K562 (cell line): ENCODE data around the gene TPX2. TPM values are rescaled to one million over a fixed set of nuclear protein-coding genes. Genes with fewer than 3 reads are reported as not detected.

ENCODE experiments used
- CBX8 ChIP-seq: fragments of 200-600 bp; sonication (generic); IDR thresholded peaks from 2 replicates; pipeline ENCODE4 v1.6.1; 2012; ENCODE audit warnings: borderline replicate concordance, mixed run types, low read depth, mild to moderate bottlenecking, moderate library complexity, mixed read lengths, low read length, control low read depth, inconsistent platforms; ENCODE audit not compliant: poor library complexity, severe bottlenecking; ENCODE audit errors: extremely low read depth
- CCAR2 ChIP-seq: fragments of 200-400 bp; formaldehyde crosslinking; IDR thresholded peaks from 2 replicates; pipeline ENCODE4 v1.6.1; 2017; ENCODE audit warnings: mild to moderate bottlenecking, low read depth, low read length
- ELF2 ChIP-seq: fragments of 250-450 bp; sonication (Bioruptor Pico); IDR thresholded peaks from 2 replicates; pipeline ENCODE4 v1.5.0; 2021; ENCODE audit warnings: mild to moderate bottlenecking
- FOXK2 ChIP-seq, 2 experiments: fragments of 450-650 bp; IDR thresholded peaks in 1 of 2; conservative IDR thresholded peaks in 1 of 2; 2 replicates each; pipeline ENCODE4 v1.6.1; 2016; ENCODE audit warnings: low read depth in 2 of 2, mild to moderate bottlenecking in 1 of 2
- GATAD2B ChIP-seq: fragments of 450-650 bp; IDR thresholded peaks from 2 replicates; pipeline ENCODE4 v1.6.1; 2017; ENCODE audit warnings: mild to moderate bottlenecking, borderline replicate concordance
- HDAC2 ChIP-seq: fragments of 450-650 bp; IDR thresholded peaks from 2 replicates; pipeline ENCODE4 v1.6.1; 2016; ENCODE audit warnings: mild to moderate bottlenecking
- HDAC6 ChIP-seq: IDR thresholded peaks from 2 replicates; pipeline ENCODE4 v1.6.1; 2012; ENCODE audit warnings: low read depth, mild to moderate bottlenecking, control low read depth, inconsistent platforms, low read length, moderate library complexity
- NFATC3 ChIP-seq: fragments of 450-650 bp; IDR thresholded peaks from 2 replicates; pipeline ENCODE4 v1.6.1; 2017; ENCODE audit warnings: mild to moderate bottlenecking
- NUFIP1 ChIP-seq: fragments of 450-650 bp; IDR thresholded peaks from 2 replicates; pipeline ENCODE4 v1.6.1; 2018; ENCODE audit not compliant: partially characterized antibody
- SAFB ChIP-seq: fragments of 200-400 bp; formaldehyde crosslinking; IDR thresholded peaks from 2 replicates; pipeline ENCODE4 v1.6.1; 2017; ENCODE audit warnings: low read depth, low read length, borderline replicate concordance
- SAFB2 ChIP-seq: fragments of 200-400 bp; formaldehyde crosslinking; IDR thresholded peaks from 2 replicates; pipeline ENCODE4 v1.6.1; 2018; ENCODE audit warnings: borderline replicate concordance, low read length, low read depth, moderate library complexity; ENCODE audit not compliant: severe bottlenecking
- STAT5A ChIP-seq: IDR thresholded peaks from 2 replicates; pipeline ENCODE4 v1.6.1; 2012; ENCODE audit warnings: low read length, inconsistent platforms, borderline replicate concordance
- TRIM28 ChIP-seq: fragments of 450-650 bp; IDR thresholded peaks from 2 replicates; pipeline ENCODE4 v1.6.1; 2017
- XRCC3 ChIP-seq: fragments of 450-650 bp; IDR thresholded peaks from 2 replicates; pipeline ENCODE4 v1.6.1; 2017; ENCODE audit warnings: mild to moderate bottlenecking, moderate library complexity
- XRCC5 ChIP-seq: fragments of 200-400 bp; formaldehyde crosslinking; IDR thresholded peaks from 2 replicates; pipeline ENCODE4 v1.6.1; 2017; ENCODE audit warnings: low read depth, mild to moderate bottlenecking, low read length
- ZNF253 ChIP-seq: fragments of 250-450 bp; sonication (Bioruptor Pico); conservative IDR thresholded peaks from 2 replicates; pipeline ENCODE4 v1.6.1; 2021; ENCODE audit warnings: mild to moderate bottlenecking
- ZNF75A ChIP-seq: fragments of 450-650 bp; formaldehyde crosslinking; IDR thresholded peaks from 2 replicates; pipeline ENCODE4 v1.4.0; 2020; ENCODE audit warnings: mild to moderate bottlenecking
- ZSCAN29 ChIP-seq: fragments of 450-650 bp; IDR thresholded peaks from 2 replicates; pipeline ENCODE4 v1.6.1; 2017
- polyA plus RNA-seq, 8 experiments: library from polyadenylated mRNA; depleted of rRNA in 4 of 8; stranded (reverse) in 5 of 8; unstranded in 3 of 8; fragments of >200 nt; fragmentation: Nextera tagmentation in 2 of 8; fragmentation: Illumina TruSeq in 1 of 8; extraction: Ambion mirVana in 2 of 8; extraction: Trizol in 1 of 8; gene quantifications; 2 replicates each; pipeline versions ENCODE4 v1.2.1 to v1.2.3, GENCODE V29; 2011 to 2014; ENCODE audit warnings: inconsistent platforms in 1 of 8, missing spikeins in 1 of 8
- total RNA-seq, 7 experiments: library from RNA; depleted of rRNA in 6 of 7; stranded (reverse); fragments of >200 nt in 6 of 7; fragmentation: Illumina TruSeq in 2 of 7; extraction: Trizol in 2 of 7; gene quantifications; 2 replicates each; pipeline versions ENCODE4 v1.2.1 to v1.2.3, GENCODE V29; 2011 to 2021; ENCODE audit warnings: low replicate concordance in 1 of 7
- TF ChIP-seq, protein P1 (sequence below): sonication (generic); formaldehyde crosslinking; IDR thresholded peaks from 2 replicates; pipeline ENCODE4 v1.8.0; 2022; ENCODE audit warnings: missing genetic modification reagents, mild to moderate bottlenecking, borderline replicate concordance
- TF ChIP-seq, protein P2 (sequence below), 2 experiments: fragments of 450-650 bp in 1 of 2; sonication (generic) in 1 of 2; formaldehyde crosslinking; conservative IDR thresholded peaks; 2 replicates each; pipeline versions ENCODE4 v1.4.0 to v1.8.1; 2020 to 2022; ENCODE audit warnings: mild to moderate bottlenecking in 1 of 2, missing genetic modification reagents in 1 of 2
- TF ChIP-seq, protein P3 (sequence below): fragments of 250-450 bp; sonication (Bioruptor Pico); IDR thresholded peaks from 2 replicates; pipeline ENCODE4 v1.4.0; 2020; ENCODE audit warnings: mild to moderate bottlenecking, moderate library complexity
- TF ChIP-seq, protein P4 (sequence below): fragments of 250-450 bp; sonication (Bioruptor Pico); IDR thresholded peaks from 2 replicates; pipeline ENCODE4 v1.4.0; 2020

Gene TPX2
- total and polyA plus RNA-seq, 9 of the 15 experiments (the other 6 are each of a cell fraction or from before 2014, with no cell fraction given), result 48.0 to 241 (median 133) TPM

DNA sequence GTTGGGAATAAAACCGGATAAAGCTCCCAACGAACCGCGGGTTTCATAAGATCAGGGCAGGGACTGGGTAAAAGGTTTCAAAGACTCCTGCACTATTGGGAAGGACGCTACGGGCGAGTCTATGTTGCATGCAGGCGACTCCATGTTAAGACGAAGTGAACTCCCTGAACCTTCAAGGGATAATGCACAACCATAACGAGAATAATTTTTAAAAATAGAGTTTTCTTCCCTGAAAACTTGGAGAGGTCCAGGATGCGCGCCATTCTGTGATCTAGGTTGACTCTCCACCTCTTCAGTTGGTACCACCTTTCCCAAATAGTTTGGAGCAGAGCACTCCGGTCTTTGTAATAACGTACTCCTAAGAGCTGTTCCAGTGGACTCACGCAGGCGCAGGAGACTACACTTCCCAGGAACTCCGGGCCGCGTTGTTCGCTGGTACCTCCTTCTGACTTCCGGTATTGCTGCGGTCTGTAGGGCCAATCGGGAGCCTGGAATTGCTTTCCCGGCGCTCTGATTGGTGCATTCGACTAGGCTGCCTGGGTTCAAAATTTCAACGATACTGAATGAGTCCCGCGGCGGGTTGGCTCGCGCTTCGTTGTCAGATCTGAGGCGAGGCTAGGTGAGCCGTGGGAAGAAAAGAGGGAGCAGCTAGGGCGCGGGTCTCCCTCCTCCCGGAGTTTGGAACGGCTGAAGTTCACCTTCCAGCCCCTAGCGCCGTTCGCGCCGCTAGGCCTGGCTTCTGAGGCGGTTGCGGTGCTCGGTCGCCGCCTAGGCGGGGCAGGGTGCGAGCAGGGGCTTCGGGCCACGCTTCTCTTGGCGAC, at the start of gene TPX2 (continued):
- TF ChIP-seq, protein P1, sequence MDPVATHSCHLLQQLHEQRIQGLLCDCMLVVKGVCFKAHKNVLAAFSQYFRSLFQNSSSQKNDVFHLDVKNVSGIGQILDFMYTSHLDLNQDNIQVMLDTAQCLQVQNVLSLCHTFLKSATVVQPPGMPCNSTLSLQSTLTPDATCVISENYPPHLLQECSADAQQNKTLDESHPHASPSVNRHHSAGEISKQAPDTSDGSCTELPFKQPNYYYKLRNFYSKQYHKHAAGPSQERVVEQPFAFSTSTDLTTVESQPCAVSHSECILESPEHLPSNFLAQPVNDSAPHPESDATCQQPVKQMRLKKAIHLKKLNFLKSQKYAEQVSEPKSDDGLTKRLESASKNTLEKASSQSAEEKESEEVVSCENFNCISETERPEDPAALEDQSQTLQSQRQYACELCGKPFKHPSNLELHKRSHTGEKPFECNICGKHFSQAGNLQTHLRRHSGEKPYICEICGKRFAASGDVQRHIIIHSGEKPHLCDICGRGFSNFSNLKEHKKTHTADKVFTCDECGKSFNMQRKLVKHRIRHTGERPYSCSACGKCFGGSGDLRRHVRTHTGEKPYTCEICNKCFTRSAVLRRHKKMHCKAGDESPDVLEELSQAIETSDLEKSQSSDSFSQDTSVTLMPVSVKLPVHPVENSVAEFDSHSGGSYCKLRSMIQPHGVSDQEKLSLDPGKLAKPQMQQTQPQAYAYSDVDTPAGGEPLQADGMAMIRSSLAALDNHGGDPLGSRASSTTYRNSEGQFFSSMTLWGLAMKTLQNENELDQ (CRISPR knock-in tag), result no peak
- no peak for TF ChIP-seq ZNF253
- TF ChIP-seq FOXK2 (conservative IDR thresholded peaks at IDR 0.05 in 1 of 2, IDR thresholded peaks at IDR 0.05 in 1 of 2; ENCODE audit: low read depth in 2 of 2), result peak; percentile 52 to 91; a peak in 3 of 4 replicates
- TF ChIP-seq CBX8, result no peak
- no peak for TF ChIP-seq HDAC6
- TF ChIP-seq HDAC2, result peak; percentile 70; the same call in 1 of the 2 replicates
- TF ChIP-seq, protein P2, sequence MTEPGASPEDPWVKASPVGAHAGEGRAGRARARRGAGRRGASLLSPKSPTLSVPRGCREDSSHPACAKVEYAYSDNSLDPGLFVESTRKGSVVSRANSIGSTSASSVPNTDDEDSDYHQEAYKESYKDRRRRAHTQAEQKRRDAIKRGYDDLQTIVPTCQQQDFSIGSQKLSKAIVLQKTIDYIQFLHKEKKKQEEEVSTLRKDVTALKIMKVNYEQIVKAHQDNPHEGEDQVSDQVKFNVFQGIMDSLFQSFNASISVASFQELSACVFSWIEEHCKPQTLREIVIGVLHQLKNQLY (CRISPR knock-in tag; conservative IDR thresholded peaks at IDR 0.05), result no peak
- TF ChIP-seq GATAD2B, result peak; percentile 46; the same call in 1 of the 2 replicates
- TF ChIP-seq, protein P3, sequence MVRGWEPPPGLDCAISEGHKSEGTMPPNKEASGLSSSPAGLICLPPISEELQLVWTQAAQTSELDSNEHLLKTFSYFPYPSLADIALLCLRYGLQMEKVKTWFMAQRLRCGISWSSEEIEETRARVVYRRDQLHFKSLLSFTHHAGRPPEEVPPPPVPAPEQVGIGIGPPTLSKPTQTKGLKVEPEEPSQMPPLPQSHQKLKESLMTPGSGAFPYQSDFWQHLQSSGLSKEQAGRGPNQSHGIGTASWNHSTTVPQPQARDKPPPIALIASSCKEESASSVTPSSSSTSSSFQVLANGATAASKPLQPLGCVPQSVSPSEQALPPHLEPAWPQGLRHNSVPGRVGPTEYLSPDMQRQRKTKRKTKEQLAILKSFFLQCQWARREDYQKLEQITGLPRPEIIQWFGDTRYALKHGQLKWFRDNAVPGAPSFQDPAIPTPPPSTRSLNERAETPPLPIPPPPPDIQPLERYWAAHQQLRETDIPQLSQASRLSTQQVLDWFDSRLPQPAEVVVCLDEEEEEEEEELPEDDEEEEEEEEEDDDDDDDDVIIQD (CRISPR knock-in tag), result no peak
- TF ChIP-seq NUFIP1, result no peak
- TF ChIP-seq XRCC5, result peak; percentile 25; the same call in 1 of the 2 replicates
- TF ChIP-seq TRIM28, result 0 out of 2 replicates have a peak, but pooled peaks have one; percentile 46
- no peak for TF ChIP-seq CCAR2
- no peak for TF ChIP-seq SAFB2
- TF ChIP-seq NFATC3, result no peak
- no peak for TF ChIP-seq ZNF75A (CRISPR knock-in tag)
- TF ChIP-seq SAFB, result no peak
- no peak for TF ChIP-seq XRCC3
- no peak for TF ChIP-seq ELF2 (CRISPR knock-in tag)
- no peak for TF ChIP-seq ZSCAN29
- TF ChIP-seq STAT5A, result no peak
- TF ChIP-seq, protein P4, sequence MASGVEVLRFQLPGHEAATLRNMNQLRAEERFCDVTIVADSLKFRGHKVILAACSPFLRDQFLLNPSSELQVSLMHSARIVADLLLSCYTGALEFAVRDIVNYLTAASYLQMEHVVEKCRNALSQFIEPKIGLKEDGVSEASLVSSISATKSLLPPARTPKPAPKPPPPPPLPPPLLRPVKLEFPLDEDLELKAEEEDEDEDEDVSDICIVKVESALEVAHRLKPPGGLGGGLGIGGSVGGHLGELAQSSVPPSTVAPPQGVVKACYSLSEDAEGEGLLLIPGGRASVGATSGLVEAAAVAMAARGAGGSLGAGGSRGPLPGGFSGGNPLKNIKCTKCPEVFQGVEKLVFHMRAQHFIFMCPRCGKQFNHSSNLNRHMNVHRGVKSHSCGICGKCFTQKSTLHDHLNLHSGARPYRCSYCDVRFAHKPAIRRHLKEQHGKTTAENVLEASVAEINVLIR, result no peak
